Activated CD4-positive, CD25-positive, alpha-beta regulatory T cell treated with anti-CD3 and anti-CD28 coated beads, Interleukin-2, amount 50 U/mL, for 24 hours (primary cell): ENCODE results near the gene ADAMTS3.

Source experiments
- ATAC-seq, 2 donors: fragments of 150-1000 bp; cut with Tn5 transposase; one replicate each; pipeline ENCODE4 v1.10.0; 2021; ENCODE audit warnings: mild to moderate bottlenecking in 1 of 2, moderate library complexity in 1 of 2

ADAMTS3 gene

GRCh38 chr4:72330381-72330780 lies 238.6 kb downstream of the ADAMTS3 start:
- no peak for ATAC-seq

GRCh38 chr4:72326692-72327632 lies 242.1 kb downstream of the ADAMTS3 start:
- no peak for ATAC-seq

GRCh38 chr4:72325215-72325614 lies 243.8 kb downstream of the ADAMTS3 start:
- no peak for ATAC-seq

GRCh38 chr4:72323227-72323626 lies 245.8 kb downstream of the ADAMTS3 start:
- no peak for ATAC-seq

- no peak for ATAC-seq
Measured at GRCh38 chr4:72320223-72320948, 248.6 kb downstream of the ADAMTS3 start.

GRCh38 chr4:72319601-72320021 lies 249.4 kb downstream of the ADAMTS3 start:
- ATAC-seq, result peak; percentile 59 to 60

GRCh38 chr4:72318421-72319170 lies 250.4 kb downstream of the ADAMTS3 start:
- no peak for ATAC-seq

- no peak for ATAC-seq
Measured at GRCh38 chr4:72314869-72315268, 254.2 kb downstream of the ADAMTS3 start.

GRCh38 chr4:72313121-72313520 lies 255.9 kb downstream of the ADAMTS3 start:
- no peak for ATAC-seq

GRCh38 chr4:72312032-72312650 lies 256.9 kb downstream of the ADAMTS3 start:
- ATAC-seq, result no peak

- ATAC-seq, result no peak
Measured at GRCh38 chr4:72311291-72311690, 257.7 kb downstream of the ADAMTS3 start.

- no peak for ATAC-seq
Measured at GRCh38 chr4:72305620-72306019, 263.4 kb downstream of the ADAMTS3 start.

GRCh38 chr4:72305080-72305479 lies 263.9 kb downstream of the ADAMTS3 start:
- no peak for ATAC-seq

GRCh38 chr4:72302981-72303704 lies 265.9 kb downstream of the ADAMTS3 start:
- peak; percentile 60 to 64 for ATAC-seq

- no peak for ATAC-seq
Measured at GRCh38 chr4:72301759-72302158, 267.3 kb downstream of the ADAMTS3 start.

GRCh38 chr4:72300126-72300525 lies 268.9 kb downstream of the ADAMTS3 start:
- ATAC-seq, result no peak

GRCh38 chr4:72295966-72296557 lies 273.0 kb downstream of the ADAMTS3 start:
- no peak for ATAC-seq

GRCh38 chr4:72290737-72291136 lies 278.3 kb downstream of the ADAMTS3 start:
- ATAC-seq, result peak in 1 of 2 donors; percentile 17

GRCh38 chr4:72286910-72287309 lies 282.1 kb downstream of the ADAMTS3 start:
- no peak for ATAC-seq

- ATAC-seq, result no peak
Measured at GRCh38 chr4:72286185-72286584, 282.8 kb downstream of the ADAMTS3 start.

- ATAC-seq, result no peak
Measured at GRCh38 chr4:72283357-72283756, 285.7 kb downstream of the ADAMTS3 start.
